GM12878 (cell line): Measurements from ENCODE around the gene TRIM71. TPM values are rescaled to one million over a fixed set of nuclear protein-coding genes. Genes with fewer than 3 reads are reported as not detected.

Source experiments
- ATAC-seq: fragments of 200-7000 bp; cut with Tn5 transposase; 3 replicates; pipeline ENCODE4 v1.9.1; 2020; ENCODE audit warnings: mild to moderate bottlenecking, moderate library complexity
- BruUV-seq: library from RNA; stranded (reverse); fragments of 400-500 nt; replicated peaks from 2 replicates; lab custom pipeline; 2021; lab: Mats Ljungman, UMichigan
- CTCF ChIA-PET: fragments of 300-600 bp; sonication (Branson Sonifier 250); formaldehyde crosslinking; extraction: SDS; loops from one replicate; lab custom pipeline; 2021; ENCODE audit warnings: inconsistent platforms; lab: Yijun Ruan, JAX
- POLR2A ChIA-PET: fragments of 350-600 bp; formaldehyde crosslinking; extraction: SDS; loops from one replicate; lab custom pipeline; 2021; ENCODE audit warnings: inconsistent platforms; lab: Charles Lee
- RAD21 ChIA-PET: fragments of 300-600 bp; sonication (Branson Sonifier 250); formaldehyde crosslinking; loops from one replicate; lab custom pipeline; 2023; ENCODE audit warnings: antibody characterized with exemption; ENCODE audit not compliant: unreplicated experiment; lab: Charles Lee
- SMC1A ChIA-PET: fragments of 300-600 bp; sonication (Branson Sonifier 250); formaldehyde crosslinking; loops from one replicate; lab custom pipeline; 2023; ENCODE audit not compliant: unreplicated experiment, uncharacterized antibody; lab: Charles Lee
- DNase-seq: peaks from one replicate; pipeline ENCODE4 v3.0.0-alpha.2; 2011; ENCODE audit warnings: low read depth, low spot score
- FAIRE-seq: peaks from 3 replicates; lab custom pipeline; 2011; peaks lifted over from hg19 to GRCh38; lab: Jason Lieb, UNC
- H2AFZ ChIP-seq: 2 replicates; pipeline ENCODE4 v1.6.0; 2011; ENCODE audit warnings: low read depth, low read length, control low read depth; ENCODE audit not compliant: control insufficient read depth
- H3K27ac ChIP-seq: 2 replicates; pipeline ENCODE4 v1.5.1; 2011; ENCODE audit warnings: control low read depth; ENCODE audit not compliant: control insufficient read depth, insufficient read depth
- H3K27me3 ChIP-seq, 2 experiments: replicated peaks in 1 of 2; 2 replicates each; pipeline versions ENCODE4 v1.6.0 to v1.6.1; 2011; ENCODE audit warnings: low read length in 1 of 2; ENCODE audit not compliant: control insufficient read depth in 2 of 2, insufficient read depth in 2 of 2
- H3K36me3 ChIP-seq, 2 experiments: 2 replicates each; pipeline ENCODE4 v1.5.1; 2011; ENCODE audit warnings: low read length in 1 of 2; ENCODE audit not compliant: control insufficient read depth in 2 of 2, insufficient read depth in 2 of 2
- H3K4me1 ChIP-seq: 2 replicates; pipeline ENCODE4 v1.6.1; 2011; ENCODE audit warnings: mild to moderate bottlenecking, low read length, moderate library complexity, mixed read lengths; ENCODE audit not compliant: control insufficient read depth, insufficient read depth
- H3K4me2 ChIP-seq: 2 replicates; pipeline ENCODE4 v1.6.0; 2011; ENCODE audit warnings: control low read depth; ENCODE audit not compliant: control insufficient read depth, insufficient read depth
- H3K4me3 ChIP-seq: fragments of 200-600 bp; sonication (generic); 2 replicates; pipeline ENCODE4 v1.5.1; 2016
- H3K79me2 ChIP-seq: 2 replicates; pipeline ENCODE4 v1.6.0; 2011; ENCODE audit warnings: low read length; ENCODE audit not compliant: control insufficient read depth, insufficient read depth
- H3K9ac ChIP-seq: 2 replicates; pipeline ENCODE4 v1.8.0; 2011; ENCODE audit warnings: low read length, control low read depth, mixed read lengths; ENCODE audit not compliant: control insufficient read depth, insufficient read depth
- H3K9me3 ChIP-seq: replicated peaks from 3 replicates; pipeline ENCODE4 v1.5.1; 2011; ENCODE audit warnings: mild to moderate bottlenecking, low read length; ENCODE audit not compliant: control insufficient read depth, insufficient read depth
- H4K20me1 ChIP-seq: 2 replicates; pipeline ENCODE4 v1.6.0; 2011; ENCODE audit not compliant: control insufficient read depth, insufficient read depth
- ATF7 ChIP-seq: fragments of 450-650 bp; IDR thresholded peaks from 2 replicates; pipeline ENCODE4 v1.6.1; 2016; ENCODE audit warnings: low read depth, mild to moderate bottlenecking
- KAT2A ChIP-seq: conservative IDR thresholded peaks from 2 replicates; pipeline ENCODE4 v1.6.1; 2011; ENCODE audit warnings: low read depth, low read length; ENCODE audit not compliant: control insufficient read depth
- MYC ChIP-seq: IDR thresholded peaks from 2 replicates; pipeline ENCODE4 v1.6.1; 2011; ENCODE audit warnings: mild to moderate bottlenecking, low read length, moderate library complexity, inconsistent platforms; ENCODE audit not compliant: insufficient read depth, insufficient replicate concordance, insufficient read length, severe bottlenecking
- NR2F1 ChIP-seq: fragments of 450-650 bp; conservative IDR thresholded peaks from 2 replicates; pipeline ENCODE4 v1.6.1; 2017; ENCODE audit warnings: mild to moderate bottlenecking
- RAD21 ChIP-seq: IDR thresholded peaks from 2 replicates; pipeline ENCODE4 v1.6.1; 2011; ENCODE audit warnings: mild to moderate bottlenecking, low read depth, low read length, moderate library complexity; ENCODE audit not compliant: insufficient read depth
- RELA ChIP-seq: fragments of 450-650 bp; IDR thresholded peaks from 2 replicates; pipeline ENCODE4 v1.8.0; 2014; ENCODE audit warnings: borderline replicate concordance; ENCODE audit not compliant: partially characterized antibody
- TCF7 ChIP-seq: IDR thresholded peaks from 2 replicates; pipeline ENCODE4 v1.6.1; 2014; ENCODE audit warnings: antibody characterized with exemption, borderline replicate concordance
- WGBS: methylation state at CpG from one replicate; pipeline ENCODE4 v1.1.6; 2016; ENCODE audit warnings: low lambda C conversion rate; ENCODE audit not compliant: insufficient replicate concordance, insufficient coverage; ENCODE audit errors: missing lambda C conversion rate; 5-methylcytosine and 5-hydroxymethylcytosine counted together
- in situ Hi-C: fragments of 300-500 bp; cut with MboI; formaldehyde crosslinking; loops from 9 replicates; pipeline ENCODE4 v1.14.3; 2018; ENCODE audit warnings: mixed read lengths
- intact Hi-C: fragments of 100-400 bp; cut with micrococcal nuclease; formaldehyde crosslinking; loops from one replicate; pipeline ENCODE4 v1.14.2; 2022; ENCODE audit not compliant: unreplicated experiment
- polyA plus RNA-seq, 11 experiments: library from polyadenylated mRNA; depleted of rRNA in 4 of 11; unstranded in 6 of 11; stranded (reverse) in 5 of 11; fragments of >200 nt; fragmentation: Nextera tagmentation in 4 of 11; fragmentation: Illumina TruSeq in 1 of 11; extraction: Ambion mirVana in 4 of 11; extraction: Trizol in 1 of 11; gene quantifications; 1 replicate in 1 of 11; 2 replicates in 10 of 11; pipeline versions ENCODE4 v1.2.1 to v1.2.3, GENCODE V29; 2011 to 2016; ENCODE audit warnings: inconsistent platforms in 2 of 11, missing spikeins in 2 of 11, low read depth in 1 of 11
- total RNA-seq, 4 experiments: library from RNA; depleted of rRNA in 3 of 4; stranded (reverse); fragments of >200 nt in 3 of 4; fragmentation: Illumina TruSeq in 1 of 4; extraction: Trizol in 1 of 4; gene quantifications; 2 replicates each; pipeline versions ENCODE4 v1.2.1 to v1.2.3, GENCODE V29; 2013 to 2021
- TF ChIP-seq, protein P1 (sequence below): fragments of 450-650 bp; IDR thresholded peaks from 2 replicates; pipeline ENCODE4 v1.6.1; 2014; ENCODE audit warnings: mild to moderate bottlenecking
- TF ChIP-seq, protein P2 (sequence below): fragments of 450-650 bp; IDR thresholded peaks from 2 replicates; pipeline ENCODE4 v1.6.1; 2016; ENCODE audit warnings: mild to moderate bottlenecking
- TF ChIP-seq, protein P3 (sequence below): fragments of 450-650 bp; formaldehyde crosslinking; IDR thresholded peaks from 2 replicates; pipeline ENCODE4 v1.4.0; 2020; ENCODE audit warnings: mild to moderate bottlenecking, moderate library complexity

The TRIM71 gene
- total and polyA plus RNA-seq, 10 of the 15 experiments (the other 5 are each of a cell fraction or from before 2014, with no cell fraction given): 0.02 to 1.8 (median 0.16) TPM

DNA sequence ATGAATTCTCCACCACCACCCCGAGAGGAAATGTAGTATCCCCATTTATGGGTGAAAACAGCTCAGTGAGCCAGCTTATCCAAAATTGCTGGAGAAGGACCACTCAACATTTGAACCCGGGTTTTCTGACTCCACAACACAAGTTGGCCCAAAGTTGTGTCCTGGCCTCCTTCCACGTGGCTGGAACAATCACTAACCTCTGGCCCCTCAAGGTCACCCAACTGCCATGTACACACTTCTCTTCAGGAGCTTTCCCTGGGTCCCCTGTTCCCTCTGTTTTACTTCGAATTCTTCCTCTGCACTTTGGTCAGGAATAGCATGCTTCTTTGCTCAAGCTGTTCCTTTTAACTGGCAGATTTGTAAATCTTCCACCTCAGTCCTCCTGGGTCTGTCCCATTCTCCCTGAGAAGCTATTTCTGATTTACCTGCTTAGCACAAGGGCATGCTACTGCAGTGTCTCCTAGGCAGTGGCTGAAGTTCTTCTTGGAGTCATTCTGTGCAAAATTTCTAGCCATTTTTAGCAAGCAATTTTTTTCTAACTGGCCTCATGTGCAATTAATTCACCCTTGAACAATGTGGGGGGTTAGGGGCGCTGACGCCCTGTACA lies 39.2 kb downstream of the TRIM71 start:
- H3K9me3 ChIP-seq: no peaks in the 10 kb centered on the region
- peaks cover 0 to 1% of the 10 kb centered on the region in 2 experiments; a peak in 1 of 4 replicates for H3K27me3 ChIP-seq
- no peak overlapping the region for H3K27ac ChIP-seq
- intact Hi-C loops (no loop called here), in situ Hi-C loops (no loop called here)
- H3K36me3 ChIP-seq: no peaks in the 10 kb centered on the region
- DNase-seq: no peak
- CTCF ChIA-PET: no interaction called here
- no peak for FAIRE-seq
- no peaks in the 10 kb centered on the region for H3K79me2 ChIP-seq
- H2AFZ ChIP-seq: no peak overlapping the region
- TF ChIP-seq, protein P1, sequence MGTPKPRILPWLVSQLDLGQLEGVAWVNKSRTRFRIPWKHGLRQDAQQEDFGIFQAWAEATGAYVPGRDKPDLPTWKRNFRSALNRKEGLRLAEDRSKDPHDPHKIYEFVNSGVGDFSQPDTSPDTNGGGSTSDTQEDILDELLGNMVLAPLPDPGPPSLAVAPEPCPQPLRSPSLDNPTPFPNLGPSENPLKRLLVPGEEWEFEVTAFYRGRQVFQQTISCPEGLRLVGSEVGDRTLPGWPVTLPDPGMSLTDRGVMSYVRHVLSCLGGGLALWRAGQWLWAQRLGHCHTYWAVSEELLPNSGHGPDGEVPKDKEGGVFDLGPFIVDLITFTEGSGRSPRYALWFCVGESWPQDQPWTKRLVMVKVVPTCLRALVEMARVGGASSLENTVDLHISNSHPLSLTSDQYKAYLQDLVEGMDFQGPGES: no peak
- TF ChIP-seq RELA (no peak), MYC (no peak)
- no peak overlapping the region for H3K4me2 ChIP-seq
- no TSS peak for BruUV-seq
- POLR2A ChIA-PET: no interaction called here
- H3K4me1 ChIP-seq: no peaks in the 10 kb centered on the region
- RAD21 ChIA-PET: no interaction called here
- H4K20me1 ChIP-seq: no peaks in the 10 kb centered on the region
- no peak overlapping the region for H3K4me3 ChIP-seq
- SMC1A ChIA-PET: interaction anchor here (0.6 to 0.9 kb wide), 2 partner anchors 13 to 15 kb away, joined by 3 to 4 read pairs; no protein-coding TSS in a partner anchor
- H3K9ac ChIP-seq: no peak overlapping the region
- WGBS: 14% methylated on average over 6 of the region's 6 CpGs
- no peak for ATAC-seq

DNA sequence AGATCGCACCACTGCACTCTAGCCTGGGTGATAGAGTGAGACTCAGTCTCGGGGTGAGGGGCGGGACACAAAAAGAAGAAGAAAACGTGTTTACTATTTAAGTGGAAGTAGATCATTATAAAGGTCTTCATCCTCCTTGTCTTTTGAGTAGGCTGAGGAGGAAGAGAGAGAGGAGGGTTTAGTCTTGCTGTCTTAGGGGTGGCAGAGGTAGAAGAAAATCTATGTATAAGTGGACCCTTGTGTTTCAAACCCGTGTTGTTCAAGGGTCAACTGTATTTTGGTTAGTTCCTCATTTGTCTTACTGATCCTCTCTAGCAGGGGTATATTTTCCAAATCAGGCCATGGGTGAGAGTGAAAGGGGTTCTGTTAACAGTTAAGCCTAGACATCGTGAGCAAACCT lies 40.1 kb downstream of the TRIM71 start:
- Histone ChIP-seq H3K36me3 (no peaks in the 10 kb centered on the region), H4K20me1 (no peaks in the 10 kb centered on the region), H3K4me1 (no peaks in the 10 kb centered on the region), H2AFZ (no peak overlapping the region), H3K27ac (no peak overlapping the region), H3K79me2 (no peaks in the 10 kb centered on the region), H3K4me2 (no peak overlapping the region), H3K9me3 (no peaks in the 10 kb centered on the region), H3K4me3 (no peak overlapping the region), H3K27me3 (peaks cover 0 to 1% of the 10 kb centered on the region in 2 experiments; a peak in 1 of 4 replicates), H3K9ac (no peak overlapping the region)
- no TSS peak for BruUV-seq
- ChIA-PET POLR2A (interaction anchor here (1.1 kb wide), 1 partner anchor 76 kb away, joined by 3 read pairs; no protein-coding TSS in a partner anchor), RAD21 (no interaction called here), SMC1A (no interaction called here), CTCF (no interaction called here)
- intact Hi-C loops (no loop called here), in situ Hi-C loops (no loop called here)
- ATAC-seq (no peak; the same call in 2 of the 3 replicates), FAIRE-seq (no peak), DNase-seq (no peak)
- WGBS: 59% methylated on average over 6 of the region's 6 CpGs
- TF ChIP-seq ATF7: no peak
- no peak for TF ChIP-seq KAT2A
- TF ChIP-seq TCF7: no peak
- TF ChIP-seq NR2F1: no peak
- TF ChIP-seq RAD21: no peak
- TF ChIP-seq, protein P2, sequence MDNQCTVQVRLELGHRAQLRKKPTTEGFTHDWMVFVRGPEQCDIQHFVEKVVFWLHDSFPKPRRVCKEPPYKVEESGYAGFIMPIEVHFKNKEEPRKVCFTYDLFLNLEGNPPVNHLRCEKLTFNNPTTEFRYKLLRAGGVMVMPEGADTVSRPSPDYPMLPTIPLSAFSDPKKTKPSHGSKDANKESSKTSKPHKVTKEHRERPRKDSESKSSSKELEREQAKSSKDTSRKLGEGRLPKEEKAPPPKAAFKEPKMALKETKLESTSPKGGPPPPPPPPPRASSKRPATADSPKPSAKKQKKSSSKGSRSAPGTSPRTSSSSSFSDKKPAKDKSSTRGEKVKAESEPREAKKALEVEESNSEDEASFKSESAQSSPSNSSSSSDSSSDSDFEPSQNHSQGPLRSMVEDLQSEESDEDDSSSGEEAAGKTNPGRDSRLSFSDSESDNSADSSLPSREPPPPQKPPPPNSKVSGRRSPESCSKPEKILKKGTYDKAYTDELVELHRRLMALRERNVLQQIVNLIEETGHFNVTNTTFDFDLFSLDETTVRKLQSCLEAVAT: no peak
- TF ChIP-seq, protein P3, sequence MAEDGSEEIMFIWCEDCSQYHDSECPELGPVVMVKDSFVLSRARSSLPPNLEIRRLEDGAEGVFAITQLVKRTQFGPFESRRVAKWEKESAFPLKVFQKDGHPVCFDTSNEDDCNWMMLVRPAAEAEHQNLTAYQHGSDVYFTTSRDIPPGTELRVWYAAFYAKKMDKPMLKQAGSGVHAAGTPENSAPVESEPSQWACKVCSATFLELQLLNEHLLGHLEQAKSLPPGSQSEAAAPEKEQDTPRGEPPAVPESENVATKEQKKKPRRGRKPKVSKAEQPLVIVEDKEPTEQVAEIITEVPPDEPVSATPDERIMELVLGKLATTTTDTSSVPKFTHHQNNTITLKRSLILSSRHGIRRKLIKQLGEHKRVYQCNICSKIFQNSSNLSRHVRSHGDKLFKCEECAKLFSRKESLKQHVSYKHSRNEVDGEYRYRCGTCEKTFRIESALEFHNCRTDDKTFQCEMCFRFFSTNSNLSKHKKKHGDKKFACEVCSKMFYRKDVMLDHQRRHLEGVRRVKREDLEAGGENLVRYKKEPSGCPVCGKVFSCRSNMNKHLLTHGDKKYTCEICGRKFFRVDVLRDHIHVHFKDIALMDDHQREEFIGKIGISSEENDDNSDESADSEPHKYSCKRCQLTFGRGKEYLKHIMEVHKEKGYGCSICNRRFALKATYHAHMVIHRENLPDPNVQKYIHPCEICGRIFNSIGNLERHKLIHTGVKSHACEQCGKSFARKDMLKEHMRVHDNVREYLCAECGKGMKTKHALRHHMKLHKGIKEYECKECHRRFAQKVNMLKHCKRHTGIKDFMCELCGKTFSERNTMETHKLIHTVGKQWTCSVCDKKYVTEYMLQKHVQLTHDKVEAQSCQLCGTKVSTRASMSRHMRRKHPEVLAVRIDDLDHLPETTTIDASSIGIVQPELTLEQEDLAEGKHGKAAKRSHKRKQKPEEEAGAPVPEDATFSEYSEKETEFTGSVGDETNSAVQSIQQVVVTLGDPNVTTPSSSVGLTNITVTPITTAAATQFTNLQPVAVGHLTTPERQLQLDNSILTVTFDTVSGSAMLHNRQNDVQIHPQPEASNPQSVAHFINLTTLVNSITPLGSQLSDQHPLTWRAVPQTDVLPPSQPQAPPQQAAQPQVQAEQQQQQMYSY: no peak
